Loucy (cell line): ENCODE results near the gene APBB1.
"Not testable (repeated sequence)": the region's sequence is repeated elsewhere in the genome, so short reads cannot be mapped to it uniquely, and the experiment has no call there.

Experiments used
- H2AFZ ChIP-seq: fragments of 200-600 bp; sonication (generic); 2 replicates; pipeline ENCODE4 v1.6.0; 2016; ENCODE audit warnings: antibody characterized with exemption, mild to moderate bottlenecking, low read length, moderate library complexity
- H3F3A ChIP-seq: fragments of 200-600 bp; 2 replicates; pipeline ENCODE4 v1.6.0; 2016; ENCODE audit warnings: antibody characterized with exemption, low read depth, mild to moderate bottlenecking
- H3K27me3 ChIP-seq: fragments of 200-600 bp; sonication (generic); 2 replicates; pipeline ENCODE4 v1.6.1; 2014; ENCODE audit warnings: low read length, mild to moderate bottlenecking; ENCODE audit not compliant: insufficient read depth, poor library complexity, severe bottlenecking
- H3K36me3 ChIP-seq: fragments of 200-600 bp; sonication (generic); 2 replicates; pipeline ENCODE4 v1.6.1; 2016; ENCODE audit warnings: low read length; ENCODE audit not compliant: insufficient read depth
- H3K4me1 ChIP-seq: fragments of 200-600 bp; sonication (generic); 2 replicates; pipeline ENCODE4 v1.5.1; 2014; ENCODE audit warnings: low read length, mild to moderate bottlenecking; ENCODE audit not compliant: insufficient read depth, poor library complexity, severe bottlenecking
- H3K4me2 ChIP-seq: fragments of 200-600 bp; sonication (generic); 2 replicates; pipeline ENCODE4 v1.6.0; 2014; ENCODE audit warnings: antibody characterized with exemption, low read length, low read depth, mild to moderate bottlenecking; ENCODE audit not compliant: poor library complexity, severe bottlenecking
- H3K4me3 ChIP-seq: fragments of 200-600 bp; sonication (generic); 2 replicates; pipeline ENCODE4 v1.5.1; 2014; ENCODE audit warnings: low read length, mild to moderate bottlenecking, mixed read lengths; ENCODE audit not compliant: poor library complexity, severe bottlenecking
- H3K79me2 ChIP-seq: fragments of 200-600 bp; sonication (generic); 2 replicates; pipeline ENCODE4 v1.6.1; 2014; ENCODE audit warnings: low read length; ENCODE audit not compliant: insufficient read depth
- H3K9ac ChIP-seq: fragments of 200-600 bp; sonication (generic); 2 replicates; pipeline ENCODE4 v1.6.0; 2014; ENCODE audit warnings: mild to moderate bottlenecking, low read depth, low read length, moderate library complexity; ENCODE audit not compliant: poor library complexity, severe bottlenecking
- H3K9me2 ChIP-seq: fragments of 200-600 bp; sonication (generic); replicated peaks from 2 replicates; pipeline ENCODE4 v1.6.1; 2016; ENCODE audit warnings: low read depth, low read length, mixed read lengths
- H3K9me3 ChIP-seq: fragments of 200-600 bp; sonication (generic); 2 replicates; pipeline ENCODE4 v1.6.1; 2014; ENCODE audit warnings: mild to moderate bottlenecking, antibody characterized with exemption, low read length, low read depth; ENCODE audit not compliant: insufficient read depth
- H4K20me1 ChIP-seq: fragments of 200-600 bp; sonication (generic); 2 replicates; pipeline ENCODE4 v1.6.0; 2014; ENCODE audit warnings: antibody characterized with exemption, low read length, mild to moderate bottlenecking; ENCODE audit not compliant: insufficient read depth, poor library complexity, severe bottlenecking
- EZH2phosphoT487 ChIP-seq: fragments of 200-600 bp; IDR thresholded peaks from 2 replicates; pipeline ENCODE4 v1.6.1; 2018; ENCODE audit warnings: antibody characterized with exemption, mild to moderate bottlenecking, moderate library complexity, borderline replicate concordance
- TF ChIP-seq, protein P1 (sequence below): fragments of 200-600 bp; sonication (generic); conservative IDR thresholded peaks from 2 replicates; pipeline ENCODE4 v1.5.1; 2014; ENCODE audit warnings: mild to moderate bottlenecking, antibody characterized with exemption, low read length

The APBB1 gene

DNA sequence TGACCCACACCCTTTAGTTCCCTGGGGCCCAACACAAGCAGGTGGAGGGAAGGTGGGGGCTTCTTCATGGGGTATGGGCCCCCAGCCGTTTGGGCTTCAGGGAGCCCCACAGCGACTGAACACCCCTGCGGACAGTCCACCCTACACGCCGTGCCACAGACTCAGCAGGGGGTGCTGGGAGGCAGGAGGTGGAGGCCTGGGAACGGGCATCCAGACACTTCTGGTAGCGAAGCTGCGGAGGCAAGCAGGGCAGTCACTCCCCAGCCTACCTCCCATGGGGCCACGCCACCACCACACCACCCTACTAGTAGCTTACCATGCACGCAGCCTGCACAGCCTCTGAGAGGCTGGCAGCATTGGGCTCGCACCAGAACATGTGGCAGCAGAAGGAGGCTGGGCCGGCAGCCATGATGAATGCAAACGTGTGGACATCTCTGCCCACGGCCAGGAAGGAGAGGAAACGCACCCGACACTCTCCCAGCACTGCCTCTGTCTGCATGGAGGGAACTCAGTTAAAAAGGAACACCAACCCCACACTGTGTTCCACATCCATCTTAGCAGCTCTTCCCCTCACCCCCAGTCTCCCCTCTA is 23.3 kb downstream of the APBB1 start:
- no peak overlapping the region for H2AFZ ChIP-seq
- H3K9me3 ChIP-seq = no peaks in the 10 kb centered on the region
- peaks cover 7% of the 10 kb centered on the region for H3K4me1 ChIP-seq
- no peaks in the 10 kb centered on the region for H3K9me2 ChIP-seq
- H3F3A ChIP-seq = no peaks in the 10 kb centered on the region
- H3K4me2 ChIP-seq = no peak overlapping the region
- 0 out of 2 replicates have a peak, but pooled peaks cover 6% of the 10 kb centered on the region for H3K79me2 ChIP-seq
- no peaks in the 10 kb centered on the region for H3K27me3 ChIP-seq
- no peak for TF ChIP-seq EZH2phosphoT487
- TF ChIP-seq, protein P1, sequence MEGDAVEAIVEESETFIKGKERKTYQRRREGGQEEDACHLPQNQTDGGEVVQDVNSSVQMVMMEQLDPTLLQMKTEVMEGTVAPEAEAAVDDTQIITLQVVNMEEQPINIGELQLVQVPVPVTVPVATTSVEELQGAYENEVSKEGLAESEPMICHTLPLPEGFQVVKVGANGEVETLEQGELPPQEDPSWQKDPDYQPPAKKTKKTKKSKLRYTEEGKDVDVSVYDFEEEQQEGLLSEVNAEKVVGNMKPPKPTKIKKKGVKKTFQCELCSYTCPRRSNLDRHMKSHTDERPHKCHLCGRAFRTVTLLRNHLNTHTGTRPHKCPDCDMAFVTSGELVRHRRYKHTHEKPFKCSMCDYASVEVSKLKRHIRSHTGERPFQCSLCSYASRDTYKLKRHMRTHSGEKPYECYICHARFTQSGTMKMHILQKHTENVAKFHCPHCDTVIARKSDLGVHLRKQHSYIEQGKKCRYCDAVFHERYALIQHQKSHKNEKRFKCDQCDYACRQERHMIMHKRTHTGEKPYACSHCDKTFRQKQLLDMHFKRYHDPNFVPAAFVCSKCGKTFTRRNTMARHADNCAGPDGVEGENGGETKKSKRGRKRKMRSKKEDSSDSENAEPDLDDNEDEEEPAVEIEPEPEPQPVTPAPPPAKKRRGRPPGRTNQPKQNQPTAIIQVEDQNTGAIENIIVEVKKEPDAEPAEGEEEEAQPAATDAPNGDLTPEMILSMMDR = no peak
- no peak overlapping the region for H3K9ac ChIP-seq
- H4K20me1 ChIP-seq = no peaks in the 10 kb centered on the region
- no peak overlapping the region for H3K4me3 ChIP-seq
- no peaks in the 10 kb centered on the region for H3K36me3 ChIP-seq

DNA sequence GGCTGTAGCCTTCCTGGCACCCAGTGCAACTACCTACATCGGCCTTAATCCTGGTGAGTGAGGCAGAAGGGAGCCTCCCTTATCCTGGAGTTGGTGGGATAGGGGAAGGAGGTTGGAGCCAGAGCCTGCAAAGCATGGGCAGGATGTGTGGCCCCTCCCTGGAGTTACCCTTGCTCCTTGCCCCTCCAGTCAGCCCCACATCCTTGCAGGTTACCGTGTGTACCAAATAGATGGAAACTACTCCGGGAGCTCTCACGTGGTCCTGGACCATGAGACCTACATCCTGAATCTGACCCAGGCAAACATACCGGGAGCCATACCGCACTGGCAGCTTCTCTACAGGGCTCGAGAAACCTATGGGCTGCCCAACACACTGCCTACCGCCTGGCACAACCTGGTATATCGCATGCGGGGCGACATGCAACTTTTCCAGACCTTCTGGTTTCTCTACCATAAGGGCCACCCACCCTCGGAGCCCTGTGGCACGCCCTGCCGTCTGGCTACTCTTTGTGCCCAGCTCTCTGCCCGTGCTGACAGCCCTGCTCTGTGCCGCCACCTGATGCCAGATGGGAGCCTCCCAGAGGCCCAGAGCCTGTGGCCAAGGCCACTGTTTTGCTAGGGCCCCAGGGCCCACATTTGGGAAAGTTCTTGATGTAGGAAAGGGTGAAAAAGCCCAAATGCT is 24.8 kb downstream of the APBB1 start:
- no peaks in the 10 kb centered on the region for H3K27me3 ChIP-seq
- peaks cover 14% of the 10 kb centered on the region for H3K4me1 ChIP-seq
- no peak overlapping the region for H3K4me2 ChIP-seq
- H4K20me1 ChIP-seq = no peaks in the 10 kb centered on the region
- TF ChIP-seq, protein P1 = no peak
- no peak for TF ChIP-seq EZH2phosphoT487
- H3F3A ChIP-seq = no peaks in the 10 kb centered on the region
- no peak overlapping the region for H3K9ac ChIP-seq
- H3K4me3 ChIP-seq = no peak overlapping the region
- no peaks in the 10 kb centered on the region for H3K9me3 ChIP-seq
- H3K79me2 ChIP-seq = 0 out of 2 replicates have a peak, but pooled peaks cover 8% of the 10 kb centered on the region
- H2AFZ ChIP-seq = no peak overlapping the region
- no peaks in the 10 kb centered on the region for H3K36me3 ChIP-seq
- H3K9me2 ChIP-seq = no peaks in the 10 kb centered on the region

DNA sequence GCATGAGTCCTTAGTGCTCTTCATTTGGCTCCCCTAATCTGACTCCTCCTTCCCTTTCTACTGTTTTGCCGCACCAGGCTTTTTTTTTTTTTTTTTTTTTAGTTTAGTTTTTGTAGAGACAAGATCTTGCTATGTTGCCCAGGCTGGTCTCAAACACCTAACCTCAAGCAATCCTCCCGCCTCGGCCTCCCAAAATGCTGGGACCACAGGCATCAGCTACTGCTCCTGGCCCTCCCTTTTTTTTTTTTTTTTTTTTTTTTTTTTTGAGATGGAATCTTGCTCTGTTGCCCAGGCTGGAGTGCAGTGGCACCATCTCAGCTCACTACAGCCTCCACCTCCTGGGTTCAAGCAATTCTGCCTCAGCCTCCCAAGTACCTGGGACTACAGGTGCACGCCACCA is 26.6 kb downstream of the APBB1 start:
- not testable (repeated sequence) for H3K36me3 ChIP-seq, H3F3A ChIP-seq, H2AFZ ChIP-seq, H3K9me3 ChIP-seq, H3K4me3 ChIP-seq, H3K9ac ChIP-seq, H3K79me2 ChIP-seq, H3K9me2 ChIP-seq, H4K20me1 ChIP-seq, H3K4me2 ChIP-seq, H3K27me3 ChIP-seq
- peaks cover 17% of the 10 kb centered on the region for H3K4me1 ChIP-seq
